Epithelial cell of esophagus (primary cell): ENCODE results near the gene STAP2.

Experiments used
- DNase-seq: peaks from one replicate; pipeline ENCODE4 v3.0.0; 2010; ENCODE audit warnings: low read depth
- H3K4me3 ChIP-seq: 2 replicates; pipeline ENCODE4 v1.5.1; 2011; ENCODE audit warnings: mild to moderate bottlenecking, low read length, control low read depth
- TF ChIP-seq, protein P1 (sequence below): IDR thresholded peaks from 2 replicates; pipeline ENCODE4 v1.5.1; 2011; ENCODE audit warnings: low read depth, mild to moderate bottlenecking, low read length, control low read depth, inconsistent platforms; ENCODE audit not compliant: insufficient read depth; ENCODE audit errors: missing control alignments

STAP2 gene

DNA sequence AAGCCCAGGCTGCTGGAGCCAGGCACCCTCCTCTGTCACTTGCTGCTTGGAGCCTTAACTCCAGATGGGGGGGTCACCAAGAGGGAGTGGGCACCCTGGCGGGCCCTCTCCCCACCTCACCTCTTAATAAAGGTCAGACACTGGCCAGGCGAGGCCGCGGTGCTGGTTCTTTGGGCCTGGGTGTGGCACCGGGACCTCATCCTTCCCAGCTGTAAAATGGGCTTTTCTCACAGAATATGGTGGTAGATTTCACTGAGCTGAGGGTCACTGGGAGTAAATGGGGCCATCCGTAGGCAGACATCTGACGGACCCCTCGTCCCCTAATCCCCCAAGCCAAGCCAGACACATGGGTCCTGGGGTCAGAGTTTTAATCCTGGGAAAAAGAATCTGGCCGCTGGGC, 14.9 kb downstream of the STAP2 start:
- no peak for DNase-seq
- TF ChIP-seq, protein P1, sequence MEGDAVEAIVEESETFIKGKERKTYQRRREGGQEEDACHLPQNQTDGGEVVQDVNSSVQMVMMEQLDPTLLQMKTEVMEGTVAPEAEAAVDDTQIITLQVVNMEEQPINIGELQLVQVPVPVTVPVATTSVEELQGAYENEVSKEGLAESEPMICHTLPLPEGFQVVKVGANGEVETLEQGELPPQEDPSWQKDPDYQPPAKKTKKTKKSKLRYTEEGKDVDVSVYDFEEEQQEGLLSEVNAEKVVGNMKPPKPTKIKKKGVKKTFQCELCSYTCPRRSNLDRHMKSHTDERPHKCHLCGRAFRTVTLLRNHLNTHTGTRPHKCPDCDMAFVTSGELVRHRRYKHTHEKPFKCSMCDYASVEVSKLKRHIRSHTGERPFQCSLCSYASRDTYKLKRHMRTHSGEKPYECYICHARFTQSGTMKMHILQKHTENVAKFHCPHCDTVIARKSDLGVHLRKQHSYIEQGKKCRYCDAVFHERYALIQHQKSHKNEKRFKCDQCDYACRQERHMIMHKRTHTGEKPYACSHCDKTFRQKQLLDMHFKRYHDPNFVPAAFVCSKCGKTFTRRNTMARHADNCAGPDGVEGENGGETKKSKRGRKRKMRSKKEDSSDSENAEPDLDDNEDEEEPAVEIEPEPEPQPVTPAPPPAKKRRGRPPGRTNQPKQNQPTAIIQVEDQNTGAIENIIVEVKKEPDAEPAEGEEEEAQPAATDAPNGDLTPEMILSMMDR: no peak
- no peak overlapping the region for H3K4me3 ChIP-seq

DNA sequence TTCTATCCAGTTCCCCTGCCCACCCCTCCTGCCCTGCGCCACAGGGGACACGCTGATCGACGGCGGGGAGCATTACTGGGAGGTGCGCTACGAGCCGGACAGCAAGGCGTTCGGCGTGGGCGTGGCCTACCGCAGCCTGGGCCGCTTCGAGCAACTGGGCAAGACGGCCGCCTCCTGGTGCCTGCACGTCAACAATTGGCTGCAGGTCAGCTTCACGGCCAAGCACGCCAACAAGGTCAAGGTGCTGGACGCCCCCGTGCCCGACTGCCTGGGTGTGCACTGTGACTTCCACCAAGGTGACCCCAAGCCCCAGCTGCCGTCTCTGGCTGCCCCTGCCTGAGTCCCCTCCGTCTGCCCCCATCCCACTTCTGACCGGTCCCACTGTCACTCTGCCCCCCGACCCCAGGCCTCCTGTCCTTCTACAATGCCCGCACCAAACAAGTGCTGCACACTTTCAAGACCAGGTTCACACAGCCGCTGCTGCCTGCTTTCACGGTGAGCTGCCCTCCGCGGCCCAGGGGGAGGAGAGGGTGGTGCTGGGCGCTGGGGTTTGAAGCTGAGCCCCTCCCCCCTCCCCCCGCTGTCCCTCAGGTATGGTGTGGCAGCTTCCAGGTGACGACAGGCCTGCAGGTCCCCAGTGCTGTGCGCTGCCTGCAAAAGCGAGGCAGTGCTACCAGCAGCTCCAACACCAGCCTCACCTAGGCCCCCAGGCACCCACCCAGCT, 15.5 kb downstream of the STAP2 start:
- no peak for DNase-seq
- TF ChIP-seq, protein P1: no peak
- no peak overlapping the region for H3K4me3 ChIP-seq

DNA sequence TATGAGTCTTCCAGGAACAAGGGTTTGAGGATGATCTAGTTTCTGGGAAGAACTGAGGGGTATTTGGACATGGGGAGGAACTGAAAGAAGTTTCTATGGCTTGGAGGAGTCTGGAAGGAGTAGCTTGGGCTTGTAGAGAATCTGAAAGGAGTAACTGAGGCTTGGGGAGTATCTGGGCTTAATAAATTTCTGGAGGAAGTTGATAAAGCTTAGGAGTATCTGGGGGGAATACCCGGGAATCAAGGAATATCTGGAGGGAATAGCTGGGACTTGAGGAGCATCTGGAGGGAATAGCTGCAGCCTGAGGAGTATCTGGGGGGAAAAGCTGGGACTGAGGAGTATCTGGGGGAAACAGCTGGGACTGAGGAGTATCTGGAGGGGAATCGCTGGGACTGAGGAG, 18.2 kb downstream of the STAP2 start:
- DNase-seq: no peak
- TF ChIP-seq, protein P1: no peak
- H3K4me3 ChIP-seq: no peak overlapping the region

DNA sequence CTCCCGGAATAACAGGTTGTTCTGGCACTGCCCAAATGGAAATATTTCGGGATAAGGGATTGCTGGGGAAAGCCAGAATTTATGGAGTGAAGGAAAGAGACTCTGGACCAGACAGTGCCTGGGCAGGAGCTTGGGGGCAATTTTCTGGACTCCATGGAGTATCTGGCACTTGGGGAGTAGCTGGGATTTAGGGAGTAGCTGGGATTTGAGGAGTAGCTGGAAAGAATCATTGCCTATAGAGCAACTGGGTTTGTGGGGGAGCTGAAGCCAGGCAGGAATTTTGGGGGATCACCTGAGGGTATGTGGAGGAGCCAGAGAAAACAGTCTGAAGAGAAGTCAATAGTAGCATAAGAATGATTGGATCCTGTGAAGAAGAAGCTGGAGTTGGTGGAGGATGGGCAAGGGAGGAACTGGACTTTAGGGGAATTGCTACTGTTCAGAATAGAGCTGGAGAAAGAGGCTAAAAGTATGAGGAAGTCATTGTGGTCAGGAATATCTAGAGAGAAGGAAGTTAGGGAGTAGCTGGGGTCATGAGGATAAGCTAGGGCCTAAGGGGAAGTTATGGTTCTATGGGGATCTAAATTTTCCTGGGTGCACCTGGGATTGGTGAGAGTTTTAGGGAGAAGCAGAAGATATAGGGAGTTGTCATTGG, 19.4 kb downstream of the STAP2 start:
- TF ChIP-seq, protein P1: no peak
- no peak overlapping the region for H3K4me3 ChIP-seq
- no peak for DNase-seq

DNA sequence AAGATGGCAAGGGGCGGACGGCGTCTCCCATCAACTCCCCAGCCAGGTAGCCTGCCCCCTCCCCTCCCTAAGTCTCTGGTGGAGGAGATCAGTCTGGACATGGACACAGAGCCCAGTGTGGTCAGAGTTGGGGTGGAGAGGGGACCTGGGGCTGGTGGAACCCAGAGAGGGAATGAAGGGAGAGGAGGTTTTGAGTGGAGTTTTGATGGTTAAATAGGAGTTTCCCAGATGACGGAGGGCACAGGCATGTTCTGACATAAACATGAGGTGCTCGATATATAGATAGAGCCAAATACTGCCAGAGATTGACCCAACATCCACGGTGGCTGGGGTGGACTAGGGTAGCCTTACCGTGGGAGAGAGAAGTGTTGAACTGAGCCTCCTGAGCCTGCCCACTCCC, 20.2 kb downstream of the STAP2 start:
- TF ChIP-seq, protein P1: no peak
- H3K4me3 ChIP-seq: no peak overlapping the region
- DNase-seq: no peak

DNA sequence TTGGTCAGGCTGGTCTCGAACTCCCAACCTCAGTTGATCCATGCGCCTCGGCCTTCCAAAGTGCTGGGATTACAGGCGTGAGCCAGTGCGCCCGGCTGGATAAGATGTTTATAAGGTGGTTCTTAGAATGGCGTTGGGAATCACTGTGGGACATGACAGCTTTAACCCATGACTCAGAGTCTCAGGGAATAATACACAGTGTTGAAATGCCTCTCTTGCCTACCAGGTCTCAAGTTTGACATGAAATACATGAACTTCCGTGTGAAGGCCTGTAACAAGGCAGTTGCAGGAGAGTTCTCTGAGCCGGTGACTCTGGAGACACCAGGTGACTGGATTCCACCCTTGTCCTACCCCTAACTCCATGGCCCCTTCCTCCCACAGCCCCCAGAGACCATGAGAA, 21.7 kb downstream of the STAP2 start:
- H3K4me3 ChIP-seq: no peak overlapping the region
- DNase-seq: peak; percentile 31
- TF ChIP-seq, protein P1: no peak
